Pons (tissue), 1 donor: ENCODE data around the gene CES2.

Experiments
- DNase-seq: peaks from one replicate; pipeline ENCODE4 v3.0.0-alpha.2; 2016; ENCODE audit warnings: low spot score

CES2 gene

DNA sequence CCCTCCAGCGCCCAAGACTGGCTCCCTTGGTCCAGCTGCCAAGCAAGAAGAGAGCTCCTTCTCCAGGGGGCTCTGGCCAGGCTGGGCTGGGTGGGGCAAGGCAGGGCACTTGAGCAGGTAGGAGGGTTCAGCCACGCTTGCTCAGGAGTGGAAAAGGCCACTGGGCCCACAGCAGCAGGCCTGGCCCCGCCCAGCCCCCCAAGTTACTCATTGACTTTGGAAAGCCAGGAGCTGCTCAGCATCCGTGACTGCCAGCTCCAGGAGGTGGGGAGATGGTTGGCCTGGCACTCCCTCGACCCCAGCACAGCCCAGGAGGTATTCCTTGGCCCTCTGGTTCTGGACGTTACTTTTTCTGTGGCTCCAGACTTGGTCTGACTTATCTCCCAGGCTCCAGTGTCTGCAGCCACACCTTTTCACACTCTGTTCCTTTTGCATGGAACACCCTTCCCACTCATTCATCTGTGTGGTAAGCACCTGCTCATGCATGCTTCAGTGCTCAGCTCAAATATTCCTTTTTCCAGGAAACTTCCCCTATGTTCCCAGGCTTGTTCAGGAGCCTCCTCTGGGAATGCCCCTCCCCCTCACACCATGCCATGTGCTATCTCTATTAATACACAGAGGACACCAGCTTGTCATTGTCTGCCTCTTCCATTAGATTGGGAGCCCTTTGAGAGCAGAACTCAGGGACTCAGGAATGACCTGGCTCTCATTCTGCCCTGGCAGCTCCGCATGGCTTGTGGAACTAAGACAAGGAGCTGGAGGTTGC is 16.3 kb upstream of the CES2 start, which contains the start of gene CDH16:
Gene CDH16 (minus strand): TSS at position 83 of the 766 bp plus-strand sequence. CDS start 820 bp downstream, outside the sequence.
- DNase-seq, result no peak

DNA sequence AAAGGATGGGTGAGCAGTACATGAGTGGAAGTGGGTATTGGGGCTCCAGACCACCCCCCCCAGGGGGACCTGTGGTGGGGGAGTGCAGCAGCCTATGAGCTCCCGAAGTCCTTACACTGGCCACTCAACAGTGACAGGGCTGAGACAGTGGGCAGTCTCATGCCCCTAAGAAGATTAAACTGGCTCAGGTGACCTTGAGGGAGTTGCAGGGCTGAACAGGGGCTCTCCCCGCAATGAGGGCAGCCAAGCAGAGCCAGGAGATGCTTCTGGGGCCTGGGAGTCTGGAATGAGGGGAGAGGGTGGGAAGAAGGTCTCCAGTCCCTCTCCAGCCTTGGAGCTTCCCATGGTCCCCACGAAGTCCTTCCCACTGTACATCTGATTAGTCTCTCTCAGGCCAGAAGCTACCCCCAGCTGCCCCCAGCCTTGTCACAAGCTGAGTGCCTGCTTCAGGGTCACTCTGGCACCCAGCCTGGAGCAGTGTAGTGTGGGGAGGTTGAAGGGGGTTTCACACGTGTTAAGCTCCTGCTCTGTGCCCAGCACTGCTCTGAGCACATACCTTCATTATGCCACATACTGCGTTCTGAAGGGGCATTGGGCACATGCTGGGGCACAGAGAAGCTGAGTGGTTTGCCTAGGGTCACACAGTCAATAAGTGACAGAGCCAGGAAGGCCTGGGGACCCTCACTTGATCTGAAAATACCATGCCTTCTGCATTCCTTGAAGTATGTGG is 15.6 kb upstream of the CES2 start:
- DNase-seq, result no peak

- no peak for DNase-seq
Measured at GRCh38 chr16:66920299-66920590, 15.1 kb upstream of the CES2 start.

DNA sequence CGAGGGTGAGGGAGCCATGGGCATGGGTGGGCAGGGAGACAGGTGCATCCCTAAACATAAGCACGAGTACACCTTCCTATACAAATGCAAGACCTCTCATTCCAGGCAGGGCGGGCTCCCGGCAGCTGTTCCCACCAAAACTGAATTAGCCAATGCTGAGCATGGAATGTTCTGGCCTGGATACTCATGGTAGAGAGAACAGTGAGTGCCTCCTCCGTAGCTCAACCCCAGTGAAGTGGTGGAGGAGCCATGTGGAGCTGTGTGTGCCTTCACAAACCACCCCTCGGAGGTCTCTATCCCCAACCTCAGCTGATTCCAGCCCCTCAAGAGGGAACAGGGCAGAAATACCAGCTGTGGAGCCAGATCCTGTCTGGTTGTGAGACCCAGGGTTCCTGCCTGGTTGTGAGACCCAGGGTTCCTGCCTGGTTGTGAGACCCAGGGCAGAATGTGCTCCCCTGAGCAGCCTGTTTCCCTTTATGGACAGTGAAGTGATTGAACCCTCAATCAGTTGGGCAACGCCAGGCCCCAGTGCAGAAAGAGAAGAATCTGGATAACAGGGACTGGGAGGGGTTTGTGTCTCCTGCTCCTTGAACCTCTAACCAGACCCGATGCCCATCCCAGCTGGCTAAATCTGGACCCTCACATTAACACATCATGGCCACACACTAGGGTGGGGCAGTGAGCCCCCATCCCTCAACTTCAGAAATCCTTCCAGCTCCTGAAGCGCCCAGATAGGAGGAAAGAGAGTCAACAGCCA is 14.2 kb upstream of the CES2 start:
- no peak for DNase-seq

GRCh38 chr16:66921729-66922450 is 13.4 kb upstream of the CES2 start:
- DNase-seq, result no peak

GRCh38 chr16:66923247-66923731 is 12.0 kb upstream of the CES2 start:
- DNase-seq, result no peak

- DNase-seq, result no peak
Measured at GRCh38 chr16:66923866-66924265, 11.4 kb upstream of the CES2 start.

DNA sequence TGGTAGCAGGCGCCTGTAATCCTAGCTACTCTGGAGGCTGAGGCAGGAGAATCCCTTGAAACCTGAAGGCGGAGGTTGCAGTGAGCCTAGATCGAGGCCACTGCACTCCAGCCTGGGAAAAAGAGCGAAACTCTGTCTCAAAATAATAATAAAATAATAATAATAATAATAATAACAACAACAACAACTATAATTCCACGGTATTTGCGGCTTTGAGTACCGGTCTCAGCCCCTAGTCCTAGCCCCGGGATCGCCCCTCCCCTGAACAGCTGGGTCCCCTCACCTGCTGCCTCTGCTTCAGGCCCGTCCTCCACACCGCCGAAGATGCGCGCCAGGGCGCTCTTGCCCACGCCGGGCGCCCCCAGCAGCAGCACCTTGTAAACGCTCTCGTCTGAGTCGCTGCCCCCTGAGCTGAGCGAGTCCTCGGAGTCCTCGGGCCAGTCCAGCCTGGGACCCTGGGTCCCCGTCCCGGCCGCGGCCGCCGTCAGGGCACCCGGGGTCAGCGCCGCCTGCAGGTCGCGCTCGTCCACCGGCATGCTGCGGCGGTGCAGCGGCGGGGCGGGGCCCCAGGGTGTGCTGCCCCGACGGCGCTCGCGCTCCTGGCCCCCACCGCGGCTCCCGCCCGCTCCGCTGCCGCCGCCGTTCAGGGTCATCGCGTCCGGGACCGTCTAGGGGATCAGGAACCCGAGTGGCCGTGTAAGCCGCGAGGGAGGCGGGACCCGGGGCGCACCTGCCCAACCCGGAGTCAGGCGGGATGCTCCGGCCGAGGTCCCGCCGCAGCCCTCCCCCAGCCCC is 10.6 kb upstream of the CES2 start:
- DNase-seq, result no peak

DNA sequence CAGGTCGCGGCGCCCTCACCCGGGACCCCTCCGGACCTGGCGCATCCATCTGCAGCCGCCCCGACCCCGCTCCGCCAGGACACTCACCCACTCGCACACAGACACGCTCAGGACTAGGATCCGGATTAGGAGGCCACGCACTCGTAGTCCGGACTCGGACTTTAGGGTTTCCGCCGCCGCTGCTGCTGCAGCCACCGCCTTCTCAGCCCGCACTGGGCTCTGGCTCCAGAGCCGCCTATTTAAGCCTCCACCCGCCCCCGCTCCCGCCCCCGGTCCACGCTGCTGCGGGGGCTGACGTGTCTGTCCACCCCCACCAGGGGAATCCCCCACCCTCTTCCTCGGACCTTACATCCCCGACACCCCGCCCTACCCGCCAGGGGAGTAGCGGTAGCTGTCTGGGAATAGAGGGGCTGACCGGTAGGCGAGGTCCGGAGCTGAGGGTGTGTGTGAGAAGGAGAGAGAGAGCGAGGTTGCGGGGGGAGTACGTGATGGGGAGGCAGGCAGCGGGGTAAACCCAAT is 9.9 kb upstream of the CES2 start, which contains the start of gene RRAD:
Gene RRAD (minus strand): TSS at position 214 of the 519 bp plus-strand sequence. CDS start 356 bp downstream, outside the sequence.
- DNase-seq, result no peak

GRCh38 chr16:66926171-66926947 is 9.0 kb upstream of the CES2 start:
- DNase-seq, result no peak

- no peak for DNase-seq
Measured at GRCh38 chr16:66926961-66927436, 8.3 kb upstream of the CES2 start.

- DNase-seq, result no peak
Measured at GRCh38 chr16:66927918-66928649, 7.2 kb upstream of the CES2 start.

DNA sequence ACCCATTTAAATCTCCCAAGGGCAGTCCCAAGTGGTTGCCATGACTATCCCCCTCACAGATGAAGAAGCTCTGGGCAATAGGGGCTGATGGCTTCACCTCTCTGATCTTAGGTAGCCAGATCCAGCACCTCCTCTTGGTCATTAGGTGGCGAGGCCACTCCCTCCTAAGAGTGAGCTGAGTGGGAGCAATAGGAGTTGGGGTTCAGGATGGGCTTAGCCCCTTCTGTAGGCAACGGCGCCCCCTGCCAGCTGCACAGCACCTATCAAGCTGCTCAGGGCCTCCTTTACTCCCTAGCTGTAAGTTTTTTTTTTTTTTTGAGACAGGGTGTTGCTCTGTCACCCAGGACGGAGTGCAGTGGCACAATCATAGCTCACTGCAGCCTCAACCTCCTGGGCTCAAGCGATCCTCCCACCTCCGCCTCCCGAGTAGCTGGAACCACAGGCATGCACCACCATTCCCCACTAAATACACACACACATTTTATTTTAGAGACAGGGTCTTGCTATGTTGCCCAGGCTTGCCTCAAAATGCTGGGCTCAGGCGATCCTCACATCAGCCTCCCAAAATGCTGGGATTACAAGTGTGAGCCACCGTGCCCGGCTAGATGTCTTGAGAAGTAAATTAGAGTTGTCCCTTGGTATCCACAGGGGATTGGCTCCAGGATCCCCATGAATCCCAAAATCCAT is 6.5 kb upstream of the CES2 start:
- no peak for DNase-seq

DNA sequence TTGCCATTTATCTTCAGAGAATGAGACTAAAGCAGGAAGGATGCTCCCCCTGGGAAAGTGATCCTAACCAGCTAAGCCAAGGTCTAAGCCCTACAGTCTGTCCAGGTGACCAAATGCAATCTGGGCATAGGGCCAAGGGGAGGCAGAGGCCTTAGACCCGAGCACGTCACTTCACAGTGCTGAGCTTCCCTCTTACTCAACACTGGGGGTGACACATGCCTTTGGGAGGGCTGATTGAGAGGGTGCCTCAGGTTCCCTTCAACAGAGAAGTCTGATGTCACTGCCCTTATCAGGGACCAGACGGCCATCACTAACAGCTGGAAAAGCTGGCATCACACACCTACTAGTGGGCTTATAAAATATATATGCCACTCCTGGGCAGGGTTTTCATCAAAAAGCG is 5.1 kb upstream of the CES2 start:
- no peak for DNase-seq

DNA sequence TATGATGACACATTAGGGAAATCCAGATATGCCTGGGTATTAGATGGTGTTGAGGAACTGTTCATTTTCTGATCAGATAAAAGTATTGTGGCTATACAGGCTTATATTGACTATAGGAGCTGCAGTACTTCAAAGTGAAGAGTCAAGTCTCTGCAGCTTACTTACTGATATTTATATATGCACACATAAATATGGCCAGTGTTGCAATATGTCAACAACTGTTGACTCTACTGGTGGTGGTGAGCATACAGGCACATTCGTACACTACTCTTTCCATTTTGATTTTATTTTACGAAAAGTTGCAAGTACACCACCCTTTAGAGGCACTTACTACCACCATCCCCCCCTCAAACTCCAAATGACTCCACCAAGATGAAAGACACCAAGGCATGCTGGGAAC is 3.7 kb upstream of the CES2 start:
- no peak for DNase-seq

DNA sequence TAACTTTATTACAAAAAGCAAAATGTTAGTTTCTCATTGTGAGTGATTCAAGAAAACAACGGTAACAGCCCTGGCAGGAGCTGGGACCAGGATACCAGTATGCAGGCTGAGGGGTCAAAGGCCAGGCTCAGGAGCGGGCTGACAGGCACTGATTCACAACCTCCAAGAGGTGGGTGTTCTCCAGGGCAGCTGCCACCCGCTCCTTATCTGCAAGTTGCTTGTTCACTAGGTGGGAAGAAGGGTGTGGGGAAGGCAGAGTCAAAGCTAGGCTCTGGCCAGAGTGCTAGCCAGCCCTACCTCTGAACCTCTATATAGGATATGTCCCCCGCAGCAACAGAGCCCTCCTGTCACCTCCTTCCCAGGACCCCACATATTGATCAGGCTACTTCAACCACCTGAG is 3.2 kb upstream of the CES2 start:
- no peak for DNase-seq

GRCh38 chr16:66933776-66934137 is 1.6 kb upstream of the CES2 start:
- DNase-seq, result no peak

GRCh38 chr16:66934138-66934838 is 1.0 kb upstream of the CES2 start, which contains the start of gene CIAO2B:
Gene CIAO2B, minus strand, starts transcription at chr16:66934402. Its CDS starts 38 bp downstream, at chr16:66934364.
- peak; percentile 78 for DNase-seq
